RPMI7951 (cell line): Measurements from ENCODE around the gene C11orf68. TPM values are rescaled to one million over a fixed set of nuclear protein-coding genes. Genes with fewer than 3 reads are reported as not detected.
"Not testable (repeated sequence)": the region's sequence is repeated elsewhere in the genome, so short reads cannot be mapped to it uniquely, and the experiment has no call there.

ENCODE experiments used
- DNase-seq: peaks from one replicate; pipeline ENCODE4 v3.0.0-alpha.2; 2012; ENCODE audit warnings: low read depth
- total RNA-seq: library from RNA; depleted of rRNA; stranded (reverse); fragments of >200 nt; shearing (Covaris generic); gene quantifications from 2 replicates; pipeline ENCODE4 v1.2.3, GENCODE V29; 2014

The C11orf68 gene
- total RNA-seq, 1 experiment from 2014 or later = 31.1 TPM

DNA sequence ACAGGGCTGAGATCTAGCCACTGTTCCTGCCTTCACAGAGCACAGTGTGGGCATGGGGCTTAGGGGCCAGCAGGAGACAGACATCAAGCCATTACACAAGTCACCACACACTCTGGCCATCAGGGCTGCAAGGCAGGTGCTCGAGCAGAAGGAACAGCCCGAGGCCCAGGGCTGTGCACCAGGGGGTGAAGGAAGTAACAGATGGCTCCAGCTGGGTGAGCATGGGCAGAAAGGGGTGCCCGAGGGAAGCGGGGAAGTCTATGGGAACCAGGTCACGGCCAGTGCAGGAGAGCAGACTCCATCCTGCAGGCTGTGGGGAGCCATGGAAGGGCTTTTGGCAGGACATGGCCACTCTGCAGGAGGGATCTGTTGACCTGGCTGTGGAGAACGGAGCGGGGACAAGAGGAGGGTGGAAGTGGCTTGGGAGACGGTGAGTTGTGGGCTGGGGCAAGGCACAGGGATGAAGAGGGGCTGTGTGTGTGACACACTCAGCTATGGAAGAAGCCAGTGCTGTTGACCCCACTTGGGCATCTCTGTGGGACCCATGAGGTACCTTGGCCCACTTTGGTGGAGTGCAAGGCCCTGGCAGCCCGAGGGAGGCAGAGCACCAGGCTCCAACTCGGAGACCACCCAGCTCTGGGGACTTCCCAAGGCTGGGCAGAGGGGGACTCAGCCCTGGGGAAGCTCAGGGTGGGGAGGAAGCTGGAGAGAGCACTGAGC is 3.6 kb downstream of the C11orf68 start:
- peak; percentile 95 for DNase-seq

GRCh38 chr11:65912845-65913244 is 6.0 kb downstream of the C11orf68 start:
- peak; percentile 90 for DNase-seq

- peak; percentile 98 for DNase-seq
Observed at GRCh38 chr11:65911682-65912568, 6.9 kb downstream of the C11orf68 start.

DNA sequence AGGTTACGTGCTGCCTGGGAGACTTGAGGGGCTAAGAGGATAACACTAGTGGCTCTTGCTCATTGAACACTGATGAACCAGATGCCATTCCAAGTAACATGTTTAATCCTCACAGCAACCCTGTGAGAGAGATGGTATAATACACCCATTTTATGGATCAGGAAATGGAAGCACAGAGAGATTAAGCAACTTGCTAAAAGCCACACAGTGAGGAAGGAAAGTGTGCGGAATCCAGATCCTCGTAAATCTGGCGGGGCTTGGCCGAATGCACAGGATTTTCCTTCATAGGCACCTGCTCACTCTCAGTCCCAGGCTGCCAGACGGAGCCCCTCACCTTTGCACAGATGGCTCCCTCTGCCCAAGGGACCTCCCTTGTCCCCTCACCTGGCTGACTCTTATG is 11.0 kb downstream of the C11orf68 start:
- no peak for DNase-seq

DNA sequence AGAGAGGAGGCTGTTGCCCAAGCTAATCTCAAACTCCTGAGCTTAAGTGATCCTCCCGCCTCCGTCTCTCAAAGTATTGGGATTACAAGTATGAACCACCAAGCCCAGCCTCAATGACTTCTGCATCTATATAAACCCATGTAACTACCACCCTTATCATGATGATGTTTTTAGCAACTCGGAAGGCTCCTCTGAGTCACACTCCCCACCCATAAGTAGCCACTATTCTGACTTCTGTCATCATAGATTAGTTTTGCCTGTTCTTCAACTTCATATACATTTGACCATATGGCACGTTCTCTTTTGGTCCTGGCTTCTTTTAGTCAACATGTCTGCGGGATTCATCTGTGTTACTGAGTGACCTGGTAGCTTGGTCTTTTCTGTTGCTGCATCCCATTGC is 12.3 kb downstream of the C11orf68 start:
- DNase-seq = no peak

DNA sequence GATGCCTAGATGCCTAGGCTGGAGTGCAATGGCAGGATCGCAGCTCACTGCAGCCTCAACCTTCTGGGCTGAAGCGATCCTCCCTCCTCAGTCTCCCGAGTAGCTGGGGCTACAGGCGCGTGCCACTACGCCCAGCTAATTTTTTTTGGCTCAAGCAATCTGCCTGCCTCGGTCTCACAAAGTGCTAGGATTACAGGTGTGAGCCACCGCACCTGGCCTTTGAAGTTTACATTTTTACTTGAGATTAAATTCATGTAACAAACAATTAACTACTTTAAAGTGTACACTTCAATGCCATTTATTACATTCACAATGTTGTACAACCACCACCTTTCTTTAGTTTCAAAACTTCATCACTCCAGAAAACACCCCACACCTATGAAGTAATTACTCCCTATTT is 15.1 kb downstream of the C11orf68 start:
- DNase-seq = no peak

GRCh38 chr11:65903068-65903481 is 15.8 kb downstream of the C11orf68 start:
- DNase-seq = peak; percentile 97

- DNase-seq = no peak
Observed at GRCh38 chr11:65900899-65901180, 18.0 kb downstream of the C11orf68 start.

GRCh38 chr11:65900125-65900898 is 18.6 kb downstream of the C11orf68 start, which contains the start of gene FOSL1:
TSS of gene FOSL1 (minus strand) at chr11:65900388. CDS start at chr11:65900339, 49 bp downstream.
- DNase-seq = peak; percentile 98

DNA sequence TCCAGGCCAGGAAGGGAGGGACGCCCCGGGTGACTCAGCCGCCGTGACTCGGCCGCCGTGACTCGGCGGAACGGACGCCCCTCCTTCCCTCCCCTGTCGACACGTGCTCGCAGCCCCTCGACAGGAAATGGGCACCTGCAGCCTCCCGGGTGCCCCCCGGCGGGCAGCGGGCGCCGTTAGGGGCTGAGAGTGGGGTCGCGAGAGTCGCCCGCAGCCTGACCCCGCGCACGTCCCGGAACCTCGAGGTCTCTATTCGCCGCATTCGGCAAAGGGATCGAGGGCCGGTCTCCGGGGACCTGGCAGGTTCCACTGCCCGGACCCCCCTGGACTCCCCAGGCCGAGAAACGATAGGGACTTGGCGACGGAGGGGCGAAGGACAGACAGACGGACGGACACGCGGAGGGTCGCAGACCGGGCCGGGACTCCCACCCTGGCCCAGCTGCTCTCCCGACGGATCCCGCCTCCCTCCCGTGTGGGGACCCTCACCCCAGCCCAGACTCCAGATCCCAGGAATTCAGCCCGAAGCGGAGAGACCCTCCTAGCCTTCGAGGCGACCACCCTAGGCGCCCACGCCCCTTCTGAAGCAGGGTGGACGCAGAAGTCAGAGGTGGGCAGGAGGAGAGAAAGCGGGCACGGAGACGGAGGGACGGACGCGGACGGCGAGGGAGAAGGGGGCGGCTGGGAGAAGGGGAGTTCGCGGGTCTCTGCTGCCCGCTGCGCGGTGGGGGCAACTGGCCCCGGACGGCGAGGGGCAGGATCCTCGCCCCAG is 19.3 kb downstream of the C11orf68 start:
- DNase-seq = peak; percentile 88

DNA sequence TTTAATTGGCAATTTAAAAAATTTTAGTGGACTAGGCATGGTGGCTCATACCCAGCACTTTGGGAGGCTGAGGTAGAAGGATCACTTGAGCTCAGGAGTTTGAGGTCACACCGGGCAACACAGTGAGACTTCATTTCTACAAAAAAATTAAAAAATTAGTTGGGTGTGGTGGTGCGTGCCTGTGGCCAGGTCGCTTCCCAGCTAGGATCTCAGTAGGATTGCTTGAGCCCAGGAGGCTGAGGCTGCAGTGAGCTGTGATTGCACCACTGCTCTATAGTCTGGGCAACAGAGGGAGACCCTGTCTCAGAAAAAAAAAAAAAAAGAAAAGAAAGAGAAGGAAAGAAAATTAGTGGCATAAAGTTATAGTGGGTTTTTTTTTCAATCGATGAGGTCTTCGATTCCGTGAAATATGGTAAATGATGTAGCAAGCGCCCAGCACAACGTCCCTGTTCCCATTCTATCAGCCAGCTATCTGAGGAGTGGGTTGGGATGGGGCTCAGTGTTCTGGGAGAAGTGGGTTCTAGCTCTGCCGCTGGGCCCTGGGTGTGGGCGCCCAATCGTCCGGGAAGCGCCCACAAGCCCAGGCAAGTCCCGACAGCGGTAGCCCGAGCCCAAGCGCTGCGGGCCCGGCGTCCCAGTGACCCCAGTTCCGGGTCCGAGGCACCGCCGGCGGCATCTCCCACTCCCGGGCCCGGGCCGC is 20.1 kb downstream of the C11orf68 start:
- no peak for DNase-seq

- DNase-seq = no peak
Observed at GRCh38 chr11:65897020-65897471, 21.8 kb downstream of the C11orf68 start.

- DNase-seq = peak; percentile 67
Observed at GRCh38 chr11:65896034-65896999, 22.5 kb downstream of the C11orf68 start.

DNA sequence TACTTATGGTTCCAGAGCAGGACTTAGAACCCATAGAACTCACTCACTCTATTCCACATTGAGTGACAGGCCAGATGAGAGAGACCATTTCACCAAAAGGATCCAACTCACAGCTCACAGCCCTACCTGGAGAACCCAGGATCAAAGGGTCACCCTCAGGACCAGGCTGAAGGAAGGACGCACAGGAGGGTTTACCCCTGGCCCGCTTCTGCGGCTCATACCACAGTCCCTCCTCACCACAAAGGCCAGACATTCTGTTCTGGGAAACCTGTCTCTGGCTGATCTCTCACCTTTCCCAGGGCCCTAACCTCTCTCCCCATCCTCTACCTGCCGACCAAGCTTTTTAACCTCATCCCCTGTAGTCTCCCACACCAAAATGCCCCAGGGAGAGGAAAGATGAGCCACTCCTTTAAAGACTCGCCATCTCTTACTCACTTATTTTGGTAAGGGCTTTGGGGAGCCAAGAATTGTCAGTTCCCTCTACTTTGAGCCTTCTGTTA is 23.3 kb downstream of the C11orf68 start:
- no peak for DNase-seq

DNA sequence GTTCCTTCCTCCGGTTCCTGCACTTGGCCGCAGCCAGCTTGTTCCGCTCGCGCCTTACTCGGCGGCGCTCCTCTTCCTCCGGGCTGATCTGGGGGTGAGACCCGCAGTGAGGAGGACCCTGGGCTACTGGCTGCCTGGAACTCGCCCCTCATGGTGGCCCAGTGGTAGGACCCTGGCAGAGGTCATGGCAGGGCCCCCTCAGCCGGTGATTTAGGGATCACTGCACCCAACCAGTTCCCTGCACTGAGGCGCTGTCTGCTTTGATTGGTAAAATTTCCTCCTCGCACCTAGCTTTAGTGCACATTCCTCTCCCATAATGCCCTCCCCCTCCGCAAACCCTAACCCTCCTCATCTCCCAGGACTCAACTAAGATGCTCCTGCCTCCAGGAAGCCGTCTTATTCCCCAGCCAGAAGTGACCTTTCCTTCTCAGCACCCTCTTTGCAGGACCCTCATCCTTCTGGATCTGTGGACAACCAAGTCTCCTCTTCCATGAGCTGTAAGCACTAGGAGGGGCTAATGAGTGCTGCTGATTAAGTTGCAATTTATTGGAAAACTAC is 24.7 kb downstream of the C11orf68 start:
- no peak for DNase-seq

DNA sequence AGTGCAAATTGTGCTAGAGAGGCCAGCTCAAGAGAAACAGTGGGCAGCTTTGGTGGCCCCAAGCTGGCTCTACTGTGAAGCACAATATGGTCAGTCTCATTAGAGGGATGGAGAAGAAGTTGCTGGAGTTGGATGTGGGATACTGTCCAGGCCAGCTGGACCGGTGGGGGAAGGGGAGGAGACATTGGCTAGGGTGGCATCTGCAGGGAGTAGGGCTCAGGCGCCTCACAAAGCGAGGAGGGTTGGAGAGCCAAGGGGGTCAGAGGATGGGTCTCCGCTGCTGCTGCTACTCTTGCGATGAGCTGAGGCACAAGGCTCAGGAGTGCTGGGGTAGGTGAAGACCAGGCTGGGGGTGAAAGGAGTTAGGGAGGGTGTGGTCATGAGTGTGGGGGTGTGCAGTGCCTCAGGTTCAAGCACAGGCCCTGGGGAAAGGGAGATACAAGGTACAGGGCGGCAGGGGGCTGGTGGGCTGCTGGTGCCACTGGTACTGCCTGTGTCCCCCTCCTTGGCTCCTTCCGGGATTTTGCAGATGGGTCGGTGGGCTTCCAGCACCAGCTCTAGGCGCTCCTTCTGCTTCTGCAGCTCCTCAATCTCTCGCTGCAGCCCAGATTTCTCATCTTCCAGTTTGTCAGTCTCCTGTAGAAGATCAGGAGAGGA is 26.1 kb downstream of the C11orf68 start:
- DNase-seq = no peak

DNA sequence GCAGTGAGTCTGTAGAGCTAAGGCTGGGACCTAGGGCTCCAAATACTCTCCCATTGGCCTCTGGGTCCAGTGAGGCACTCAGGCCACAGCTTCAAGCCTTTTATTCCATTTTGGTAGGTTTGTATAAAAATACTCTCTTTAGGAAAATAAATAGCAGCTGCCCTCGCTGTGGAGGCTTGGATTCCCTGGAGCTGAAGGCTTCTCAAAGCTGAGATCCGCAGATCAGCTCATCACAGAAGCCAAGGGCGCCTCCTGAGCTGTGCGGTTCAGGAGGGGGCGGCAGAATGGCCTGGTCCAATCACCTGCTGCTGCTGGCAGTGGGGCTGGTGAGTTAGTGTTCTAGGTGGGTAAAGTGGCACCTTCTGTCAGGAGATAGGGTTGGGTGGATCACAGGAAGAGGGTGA is 26.7 kb downstream of the C11orf68 start:
- DNase-seq = not testable (repeated sequence)
